Testis (tissue), 2 donors: ENCODE results near the gene ISG20.

Experiments
- POLR2A ChIP-seq: fragments of 450-650 bp; IDR thresholded peaks from one replicate; pipeline ENCODE4 v1.6.1; 2017; ENCODE audit warnings: antibody characterized with exemption, mild to moderate bottlenecking, moderate library complexity
- TF ChIP-seq, protein P1 (sequence below), 3 experiments: fragments of 450-650 bp in 2 of 3; fragments of 200-600 bp in 1 of 3; sonication (generic) in 1 of 3; IDR thresholded peaks; one replicate each; pipeline ENCODE4 v1.5.1; 2016 to 2019; ENCODE audit warnings: antibody characterized with exemption in 3 of 3, mild to moderate bottlenecking in 2 of 3, moderate library complexity in 1 of 3

DNA sequence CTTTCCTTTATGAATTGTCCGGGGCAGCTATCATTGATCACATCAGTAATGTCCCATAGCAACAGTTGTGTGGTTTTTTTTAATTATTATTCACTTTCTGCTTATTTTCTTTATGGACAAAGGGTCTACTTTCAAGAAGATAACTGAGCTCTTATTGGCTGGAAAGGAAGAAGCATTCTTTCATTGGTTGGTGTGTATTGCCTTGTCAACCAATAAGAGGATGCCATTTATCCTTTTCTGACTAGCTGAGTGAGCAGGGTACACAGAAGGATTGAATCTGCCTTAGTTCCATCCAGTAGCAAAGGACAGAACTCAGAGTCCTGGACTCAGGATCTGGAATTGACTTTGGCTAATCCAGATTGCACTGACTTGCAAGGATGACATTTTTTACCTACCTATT is 30.9 kb upstream of the ISG20 start:
- TF ChIP-seq, protein P1, sequence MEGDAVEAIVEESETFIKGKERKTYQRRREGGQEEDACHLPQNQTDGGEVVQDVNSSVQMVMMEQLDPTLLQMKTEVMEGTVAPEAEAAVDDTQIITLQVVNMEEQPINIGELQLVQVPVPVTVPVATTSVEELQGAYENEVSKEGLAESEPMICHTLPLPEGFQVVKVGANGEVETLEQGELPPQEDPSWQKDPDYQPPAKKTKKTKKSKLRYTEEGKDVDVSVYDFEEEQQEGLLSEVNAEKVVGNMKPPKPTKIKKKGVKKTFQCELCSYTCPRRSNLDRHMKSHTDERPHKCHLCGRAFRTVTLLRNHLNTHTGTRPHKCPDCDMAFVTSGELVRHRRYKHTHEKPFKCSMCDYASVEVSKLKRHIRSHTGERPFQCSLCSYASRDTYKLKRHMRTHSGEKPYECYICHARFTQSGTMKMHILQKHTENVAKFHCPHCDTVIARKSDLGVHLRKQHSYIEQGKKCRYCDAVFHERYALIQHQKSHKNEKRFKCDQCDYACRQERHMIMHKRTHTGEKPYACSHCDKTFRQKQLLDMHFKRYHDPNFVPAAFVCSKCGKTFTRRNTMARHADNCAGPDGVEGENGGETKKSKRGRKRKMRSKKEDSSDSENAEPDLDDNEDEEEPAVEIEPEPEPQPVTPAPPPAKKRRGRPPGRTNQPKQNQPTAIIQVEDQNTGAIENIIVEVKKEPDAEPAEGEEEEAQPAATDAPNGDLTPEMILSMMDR (IDR thresholded peaks at IDR 0.05) = no peak
- TF ChIP-seq POLR2A = no peak
